ENCODE data around the gene PCDHGA1.
A peak's percentile ranks its signal among the peaks of the same experiment; 100 is the strongest.
"Not testable (repeated sequence)": the region's sequence is repeated elsewhere in the genome, so short reads cannot be mapped to it uniquely, and the experiment has no call there.

Gene PCDHGA1

GRCh38 chr5:141383345-141383744, 53.0 kb downstream of the PCDHGA1 start:
- DNase-seq, result no peak

- no peak for DNase-seq
Measured at GRCh38 chr5:141384471-141385267, 54.4 kb downstream of the PCDHGA1 start.

- not testable (repeated sequence) for DNase-seq
Measured at GRCh38 chr5:141387557-141388311, 57.4 kb downstream of the PCDHGA1 start, which contains the start of gene PCDHGB4. TSS of gene PCDHGB4 (plus strand) at chr5:141387698. CDS start at chr5:141387885, 187 bp downstream.

GRCh38 chr5:141388661-141389060, 58.3 kb downstream of the PCDHGA1 start:
- DNase-seq, result no peak

- DNase-seq, result no peak
Measured at GRCh38 chr5:141389153-141390042, 59.1 kb downstream of the PCDHGA1 start.

GRCh38 chr5:141392429-141393198, 62.3 kb downstream of the PCDHGA1 start, which contains the start of gene PCDHGA8:
TSS of gene PCDHGA8 (plus strand) at chr5:141392633. CDS start at chr5:141392814, 181 bp downstream.
- no peak for DNase-seq

- no peak for DNase-seq
Measured at GRCh38 chr5:141393267-141393666, 63.0 kb downstream of the PCDHGA1 start.

GRCh38 chr5:141394401-141395187, 64.3 kb downstream of the PCDHGA1 start:
- DNase-seq, result not testable (repeated sequence)

GRCh38 chr5:141397756-141398551, 67.6 kb downstream of the PCDHGA1 start, which contains the start of gene PCDHGB5:
TSS of gene PCDHGB5 (plus strand) at chr5:141397947. CDS start at chr5:141398128, 181 bp downstream.
- peak; percentile 52 for DNase-seq

GRCh38 chr5:141398608-141399007, 68.3 kb downstream of the PCDHGA1 start:
- no peak for DNase-seq

- DNase-seq, result no peak
Measured at GRCh38 chr5:141399555-141400258, 69.4 kb downstream of the PCDHGA1 start.

- DNase-seq, result no peak
Measured at GRCh38 chr5:141402553-141403243, 72.4 kb downstream of the PCDHGA1 start, which contains the start of gene PCDHGA9. TSS of gene PCDHGA9 (plus strand) at chr5:141402778. CDS start at chr5:141402953, 175 bp downstream.

- no peak for DNase-seq
Measured at GRCh38 chr5:141403387-141403786, 73.1 kb downstream of the PCDHGA1 start.

- DNase-seq, result not testable (repeated sequence)
Measured at GRCh38 chr5:141407790-141408505, 77.6 kb downstream of the PCDHGA1 start, which contains the start of gene PCDHGB6. TSS of gene PCDHGB6 (plus strand) at chr5:141408021. CDS start at chr5:141408203, 182 bp downstream.

GRCh38 chr5:141409598-141410306, 79.4 kb downstream of the PCDHGA1 start:
- DNase-seq, result no peak

- DNase-seq, result no peak
Measured at GRCh38 chr5:141411575-141411974, 81.3 kb downstream of the PCDHGA1 start.
